ENCODE data around the gene PDE6B.

Gene PDE6B

DNA sequence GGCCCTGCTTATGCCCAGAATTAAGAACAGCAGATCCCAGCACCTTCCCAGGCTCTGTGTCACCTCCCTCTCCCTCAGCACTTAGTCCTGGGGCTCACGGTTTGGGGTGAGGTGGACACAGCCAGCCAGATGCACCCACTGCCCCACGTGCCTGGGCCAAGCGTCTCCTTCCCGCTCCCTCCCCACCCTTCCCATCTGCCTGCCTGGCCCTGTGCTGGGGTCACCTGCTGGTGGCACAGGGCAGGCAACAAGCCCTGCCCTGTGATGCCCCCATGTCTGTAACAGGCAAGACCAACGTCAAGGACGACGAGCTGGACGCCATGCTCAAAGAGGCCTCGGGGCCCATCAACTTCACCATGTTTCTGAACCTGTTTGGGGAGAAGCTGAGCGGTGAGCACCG lies 54.3 kb downstream of the PDE6B start:
- H3K27ac ChIP-seq = peak overlapping the region; percentile 56
- TF ChIP-seq, protein P1, sequence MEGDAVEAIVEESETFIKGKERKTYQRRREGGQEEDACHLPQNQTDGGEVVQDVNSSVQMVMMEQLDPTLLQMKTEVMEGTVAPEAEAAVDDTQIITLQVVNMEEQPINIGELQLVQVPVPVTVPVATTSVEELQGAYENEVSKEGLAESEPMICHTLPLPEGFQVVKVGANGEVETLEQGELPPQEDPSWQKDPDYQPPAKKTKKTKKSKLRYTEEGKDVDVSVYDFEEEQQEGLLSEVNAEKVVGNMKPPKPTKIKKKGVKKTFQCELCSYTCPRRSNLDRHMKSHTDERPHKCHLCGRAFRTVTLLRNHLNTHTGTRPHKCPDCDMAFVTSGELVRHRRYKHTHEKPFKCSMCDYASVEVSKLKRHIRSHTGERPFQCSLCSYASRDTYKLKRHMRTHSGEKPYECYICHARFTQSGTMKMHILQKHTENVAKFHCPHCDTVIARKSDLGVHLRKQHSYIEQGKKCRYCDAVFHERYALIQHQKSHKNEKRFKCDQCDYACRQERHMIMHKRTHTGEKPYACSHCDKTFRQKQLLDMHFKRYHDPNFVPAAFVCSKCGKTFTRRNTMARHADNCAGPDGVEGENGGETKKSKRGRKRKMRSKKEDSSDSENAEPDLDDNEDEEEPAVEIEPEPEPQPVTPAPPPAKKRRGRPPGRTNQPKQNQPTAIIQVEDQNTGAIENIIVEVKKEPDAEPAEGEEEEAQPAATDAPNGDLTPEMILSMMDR (IDR thresholded peaks at IDR 0.05) = no peak
- TF ChIP-seq ZFX (IDR thresholded peaks at IDR 0.05; ENCODE audit: borderline replicate concordance) = no peak

DNA sequence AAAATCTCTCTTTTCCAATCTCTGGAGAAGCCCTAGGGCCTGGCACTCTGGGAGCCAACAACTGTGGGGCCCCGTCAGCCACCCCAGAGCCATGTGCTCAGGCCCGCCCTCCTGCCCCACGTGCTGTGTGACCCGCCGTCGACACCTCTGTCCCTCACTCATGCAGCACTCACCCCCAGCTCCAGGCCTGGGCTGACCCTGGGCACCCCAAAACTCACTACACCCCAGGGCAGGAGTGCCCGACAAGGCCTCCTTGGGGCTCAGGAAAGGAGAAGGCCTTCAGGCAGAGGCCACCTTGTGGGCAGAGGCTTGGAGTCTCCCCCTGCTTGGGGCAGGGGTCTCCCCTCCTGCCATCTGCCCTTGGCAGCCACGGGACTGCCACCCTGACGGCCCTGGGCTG lies 54.7 kb downstream of the PDE6B start:
- TF ChIP-seq, protein P1 (IDR thresholded peaks at IDR 0.05) = no peak
- no peak for TF ChIP-seq ZFX (IDR thresholded peaks at IDR 0.05; ENCODE audit: borderline replicate concordance)

DNA sequence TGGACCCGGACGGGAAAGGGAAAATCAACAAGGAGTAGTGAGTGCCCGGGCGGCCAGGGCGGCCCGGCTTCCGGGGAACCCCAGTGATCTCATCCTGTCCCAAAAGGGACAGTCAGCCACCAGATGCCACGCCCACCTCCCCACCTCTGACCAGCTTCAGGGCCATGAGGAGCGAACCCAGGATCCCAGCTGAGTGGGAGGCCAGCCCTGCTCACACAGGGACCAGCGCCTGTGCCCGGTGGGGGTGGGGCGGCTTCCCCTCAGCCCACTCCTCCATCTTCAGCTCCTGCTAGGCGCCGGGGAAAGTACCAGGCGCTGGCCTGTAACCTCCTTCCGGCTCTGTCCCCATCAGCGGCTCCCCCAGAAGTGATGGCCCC lies 55.2 kb downstream of the PDE6B start:
- peak overlapping the region; percentile 56 for H3K27ac ChIP-seq
- TF ChIP-seq, protein P1 (IDR thresholded peaks at IDR 0.05) = no peak
- no peak for TF ChIP-seq ZFX (IDR thresholded peaks at IDR 0.05; ENCODE audit: borderline replicate concordance)

More for the DNA sequence above, 54.7 kb downstream of the PDE6B start:
- peak overlapping the region; percentile 56 for H3K27ac ChIP-seq

DNA sequence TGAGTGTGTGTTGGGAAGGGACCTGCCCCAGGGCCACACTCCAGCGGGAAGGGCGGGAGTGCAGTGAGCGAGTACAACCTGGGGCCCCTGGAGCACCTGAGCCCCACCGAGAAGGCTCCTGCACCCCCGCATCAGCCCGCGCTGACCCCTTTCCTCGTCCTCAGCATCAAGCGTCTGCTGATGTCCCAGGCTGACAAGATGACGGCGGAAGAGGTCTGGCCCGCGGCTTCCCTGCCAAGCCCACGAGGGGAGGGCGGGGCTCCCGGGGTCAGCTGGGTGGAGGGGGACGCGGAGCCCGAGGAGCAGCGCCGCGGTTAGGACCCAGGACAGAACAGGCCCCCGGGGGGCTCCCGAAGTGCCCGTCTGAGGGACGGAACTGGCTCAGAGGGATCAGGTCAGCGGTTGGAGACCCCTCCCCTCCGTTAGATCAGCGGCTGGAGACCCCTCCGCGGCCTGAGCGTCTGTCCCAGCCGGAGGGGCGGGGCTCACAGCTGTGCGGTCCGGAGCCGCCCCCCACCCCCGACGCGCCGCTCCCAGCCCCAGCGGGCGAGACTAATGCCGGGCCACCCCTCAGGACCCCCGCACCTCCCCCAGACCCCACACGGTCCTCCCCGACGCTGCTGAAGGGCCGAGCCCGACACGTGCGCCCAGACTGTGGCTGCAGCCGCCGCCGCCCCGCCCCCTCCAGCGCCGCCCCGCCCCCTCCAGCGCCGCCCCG lies 55.7 kb downstream of the PDE6B start:
- peak overlapping the region; percentile 56 for H3K27ac ChIP-seq
- TF ChIP-seq, protein P1 (IDR thresholded peaks at IDR 0.05) = no peak
- no peak for TF ChIP-seq ZFX (IDR thresholded peaks at IDR 0.05; ENCODE audit: borderline replicate concordance)

DNA sequence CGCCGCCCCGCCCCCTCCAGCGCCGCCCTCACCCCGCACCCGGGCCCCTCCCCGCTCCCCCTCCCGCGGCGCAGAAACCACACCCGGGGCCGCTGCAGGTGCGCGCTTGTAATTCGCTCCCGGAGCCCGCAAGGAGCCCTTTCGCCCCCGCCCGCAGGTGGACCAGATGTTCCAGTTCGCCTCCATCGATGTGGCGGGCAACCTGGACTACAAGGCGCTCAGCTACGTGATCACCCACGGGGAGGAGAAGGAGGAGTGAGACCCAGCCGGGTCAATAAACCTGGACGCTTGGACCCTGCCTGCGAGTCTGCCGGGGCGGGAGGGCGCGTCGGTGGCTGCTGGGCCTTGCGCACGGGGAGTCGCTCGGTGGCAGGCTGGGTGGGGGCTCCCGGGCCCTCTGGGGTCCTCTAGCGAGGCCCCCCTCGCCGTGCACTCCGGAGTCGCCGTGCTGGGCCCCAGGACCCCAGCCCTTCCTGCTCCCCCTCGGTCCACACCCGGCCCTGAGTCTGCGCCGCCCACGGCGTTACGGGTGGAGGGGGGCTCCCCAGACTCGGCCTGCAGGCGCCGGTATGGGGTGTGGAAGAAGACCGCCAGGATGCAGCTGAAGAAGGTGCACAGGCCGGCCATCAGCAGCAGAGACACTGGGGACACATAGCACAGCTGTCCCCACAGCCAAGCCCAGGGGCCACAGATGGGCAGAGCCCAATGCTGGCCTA lies 56.5 kb downstream of the PDE6B start:
- peak overlapping the region; percentile 65 for H3K27ac ChIP-seq
- no peak for TF ChIP-seq ZFX (IDR thresholded peaks at IDR 0.05; ENCODE audit: borderline replicate concordance)
- TF ChIP-seq, protein P1 (IDR thresholded peaks at IDR 0.05) = no peak

DNA sequence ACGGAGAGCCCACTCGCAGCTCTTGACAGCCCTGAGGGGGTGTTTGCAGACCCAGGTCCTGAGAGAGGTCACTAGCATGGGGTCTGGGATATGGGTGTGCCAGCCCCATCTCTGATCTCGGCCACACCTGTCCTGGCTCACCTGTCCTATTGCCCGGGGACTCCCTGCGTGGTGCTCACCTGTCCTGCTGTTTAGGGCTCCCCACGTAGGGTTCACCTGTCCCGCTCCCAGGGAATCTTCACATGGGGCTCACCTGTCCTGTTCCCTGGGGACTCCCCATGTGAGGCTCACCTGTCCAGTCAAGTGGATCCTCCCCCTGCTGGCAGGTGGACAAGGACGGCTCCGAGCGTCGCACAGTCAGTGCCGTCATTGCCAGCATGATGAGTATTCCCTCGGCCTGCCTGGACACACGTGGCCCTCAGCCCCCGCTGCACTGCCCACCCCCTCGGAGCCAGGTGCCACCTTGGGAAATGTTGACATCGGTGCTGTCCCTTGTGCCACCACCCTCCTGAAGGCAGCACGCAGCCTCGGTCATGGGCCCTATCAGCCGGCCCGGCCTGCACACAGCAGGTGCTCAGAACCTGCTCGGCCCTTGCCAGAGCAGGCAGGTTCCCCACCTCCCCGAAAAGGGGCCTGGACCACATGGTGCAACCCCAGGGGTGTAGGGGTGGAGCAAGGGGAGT lies 57.3 kb downstream of the PDE6B start:
- TF ChIP-seq, protein P1 (IDR thresholded peaks at IDR 0.05) = no peak
- TF ChIP-seq ZFX (IDR thresholded peaks at IDR 0.05; ENCODE audit: borderline replicate concordance) = no peak
- H3K27ac ChIP-seq = peak overlapping the region; percentile 65
